Vagina (tissue), 2 donors: ENCODE results near the gene AACS. TPM values are rescaled to one million over a fixed set of nuclear protein-coding genes. Genes with fewer than 3 reads are reported as not detected.
"Not testable (repeated sequence)": the region's sequence is repeated elsewhere in the genome, so short reads cannot be mapped to it uniquely, and the experiment has no call there.

Source experiments
- DNase-seq, 2 donors: peaks; one replicate each; pipeline ENCODE4 v3.0.0-alpha.2; 2017; ENCODE audit errors: extremely low spot score in 2 of 2
- H3K27ac ChIP-seq: fragments of 200-600 bp; sonication (generic); one replicate; pipeline ENCODE4 v1.5.1; 2019
- H3K27me3 ChIP-seq: fragments of 200-600 bp; sonication (generic); one replicate; pipeline ENCODE4 v1.5.1; 2019
- H3K36me3 ChIP-seq, 2 donors: fragments of 200-600 bp; sonication (generic); one replicate each; pipeline ENCODE4 v1.5.1; 2017 to 2019
- H3K4me1 ChIP-seq: fragments of 200-600 bp; sonication (generic); one replicate; pipeline ENCODE4 v1.5.1; 2019
- H3K4me3 ChIP-seq, 2 donors: fragments of 200-600 bp; sonication (generic); 1 replicate in 1 of 2; 2 replicates in 1 of 2; pipeline ENCODE4 v1.5.1; 2016 to 2019
- H3K9me3 ChIP-seq: fragments of 200-600 bp; sonication (generic); one replicate; pipeline ENCODE4 v1.5.1; 2019
- POLR2A ChIP-seq, 2 donors: fragments of 450-650 bp; IDR thresholded peaks; one replicate each; pipeline ENCODE4 v1.6.1; 2017; ENCODE audit warnings: antibody characterized with exemption in 2 of 2, mild to moderate bottlenecking in 2 of 2, moderate library complexity in 2 of 2
- POLR2AphosphoS5 ChIP-seq, 2 donors: sonication (generic); formaldehyde crosslinking; IDR thresholded peaks; one replicate each; pipeline ENCODE4 v1.9.0; 2017; ENCODE audit warnings: antibody characterized with exemption in 2 of 2, mild to moderate bottlenecking in 2 of 2, low read depth in 1 of 2; ENCODE audit not compliant: insufficient read depth in 1 of 2
- intact Hi-C: fragments of 100-400 bp; cut with DNase I; formaldehyde crosslinking; loops from one replicate; pipeline ENCODE4 v1.15.1; 2023
- total RNA-seq: library from RNA; depleted of rRNA; stranded (reverse); fragments of >200 nt; gene quantifications from one replicate; pipeline ENCODE4 v1.2.3, GENCODE V29; 2016
- TF ChIP-seq, protein P1 (sequence below), 3 experiments: fragments of 450-650 bp in 2 of 3; fragments of 200-600 bp in 1 of 3; sonication (generic) in 1 of 3; IDR thresholded peaks; one replicate each; pipeline ENCODE4 v1.5.1; 2017 to 2019; ENCODE audit warnings: antibody characterized with exemption in 3 of 3, mild to moderate bottlenecking in 2 of 3, moderate library complexity in 2 of 3

AACS gene
- total RNA-seq, 1 donor from 2014 or later: 22.3 TPM

DNA sequence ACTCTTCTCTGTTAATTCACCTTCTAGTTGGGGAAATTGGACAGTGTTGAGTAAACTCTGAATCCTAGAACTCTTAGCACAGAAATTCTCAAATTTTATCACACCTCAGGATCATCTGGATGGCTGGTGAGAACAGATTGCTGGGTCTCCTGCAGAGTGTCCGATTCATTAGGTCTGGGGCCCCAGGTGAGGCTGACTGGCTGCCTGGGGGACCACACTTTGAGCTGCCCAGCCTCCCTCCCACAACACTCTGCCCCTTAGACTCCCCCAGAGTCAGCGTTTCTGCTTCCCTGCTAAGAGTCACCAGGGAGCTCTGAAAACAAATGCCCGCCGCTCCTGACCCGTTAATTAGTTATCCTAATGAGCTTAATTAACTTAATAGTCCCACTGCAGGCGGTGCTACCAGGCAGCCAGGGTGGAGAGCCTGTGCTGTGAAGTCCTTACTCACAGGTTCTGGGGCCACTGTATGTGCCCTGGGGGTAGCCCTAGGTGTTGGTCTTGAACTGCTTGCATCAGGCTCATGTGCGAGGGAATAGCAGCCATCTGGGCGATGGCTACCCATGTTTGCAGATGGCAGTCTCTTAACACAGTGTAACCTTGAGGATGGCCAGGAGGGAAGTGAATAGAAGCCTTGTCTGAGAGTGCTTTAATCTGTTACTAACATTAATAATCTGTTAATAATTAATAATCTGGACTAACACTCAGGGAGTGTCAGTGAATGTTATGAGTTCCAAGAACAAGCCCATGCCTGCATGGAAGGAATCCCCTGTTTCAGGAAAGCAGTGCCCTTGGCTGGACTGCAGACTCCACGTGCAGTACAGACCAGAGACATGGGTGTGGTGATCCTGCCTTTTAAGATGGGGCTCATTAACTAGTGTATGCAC lies 35.6 kb downstream of the AACS start:
- Histone ChIP-seq H3K27ac (no peak overlapping the region), H3K4me1 (peaks cover 15% of the 10 kb centered on the region), H3K27me3 (no peaks in the 10 kb centered on the region), H3K4me3 (no peak overlapping the region), H3K9me3 (no peaks in the 10 kb centered on the region), H3K36me3 (peaks cover 0 to 24% of the 10 kb centered on the region in 2 donors)
- DNase-seq: no peak
- TF ChIP-seq, protein P1, sequence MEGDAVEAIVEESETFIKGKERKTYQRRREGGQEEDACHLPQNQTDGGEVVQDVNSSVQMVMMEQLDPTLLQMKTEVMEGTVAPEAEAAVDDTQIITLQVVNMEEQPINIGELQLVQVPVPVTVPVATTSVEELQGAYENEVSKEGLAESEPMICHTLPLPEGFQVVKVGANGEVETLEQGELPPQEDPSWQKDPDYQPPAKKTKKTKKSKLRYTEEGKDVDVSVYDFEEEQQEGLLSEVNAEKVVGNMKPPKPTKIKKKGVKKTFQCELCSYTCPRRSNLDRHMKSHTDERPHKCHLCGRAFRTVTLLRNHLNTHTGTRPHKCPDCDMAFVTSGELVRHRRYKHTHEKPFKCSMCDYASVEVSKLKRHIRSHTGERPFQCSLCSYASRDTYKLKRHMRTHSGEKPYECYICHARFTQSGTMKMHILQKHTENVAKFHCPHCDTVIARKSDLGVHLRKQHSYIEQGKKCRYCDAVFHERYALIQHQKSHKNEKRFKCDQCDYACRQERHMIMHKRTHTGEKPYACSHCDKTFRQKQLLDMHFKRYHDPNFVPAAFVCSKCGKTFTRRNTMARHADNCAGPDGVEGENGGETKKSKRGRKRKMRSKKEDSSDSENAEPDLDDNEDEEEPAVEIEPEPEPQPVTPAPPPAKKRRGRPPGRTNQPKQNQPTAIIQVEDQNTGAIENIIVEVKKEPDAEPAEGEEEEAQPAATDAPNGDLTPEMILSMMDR (IDR thresholded peaks at IDR 0.05): no peak
- intact Hi-C loops: no loop called here

DNA sequence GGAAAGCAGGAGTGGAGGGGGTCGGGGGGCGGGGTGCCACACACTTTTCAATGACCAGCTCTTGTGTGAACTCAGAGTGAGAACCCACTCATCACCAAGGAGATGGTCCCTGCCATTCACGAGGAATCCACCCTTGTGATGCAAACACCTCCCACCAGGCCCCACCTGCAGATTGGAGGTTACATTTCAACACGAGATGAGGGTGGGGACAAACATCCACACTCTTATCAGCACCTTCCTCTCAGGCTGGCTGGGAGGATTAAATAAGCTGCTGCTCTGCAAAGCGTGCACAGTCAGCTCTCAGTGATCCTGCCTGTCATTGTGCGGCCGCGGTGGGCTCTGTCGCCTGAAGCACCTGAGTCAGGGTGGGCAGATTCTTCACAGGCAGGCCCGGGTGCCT lies 39.7 kb downstream of the AACS start:
- Histone ChIP-seq H3K9me3 (no peaks in the 10 kb centered on the region), H3K27ac (no peak overlapping the region), H3K27me3 (no peaks in the 10 kb centered on the region), H3K36me3 (peaks cover 3 to 44% of the 10 kb centered on the region in 2 donors), H3K4me3 (no peak overlapping the region), H3K4me1 (peaks cover 4% of the 10 kb centered on the region)
- TF ChIP-seq, protein P1 (IDR thresholded peaks at IDR 0.05): no peak
- no peak for TF ChIP-seq POLR2AphosphoS5 (IDR thresholded peaks at IDR 0.05; ENCODE audit: insufficient read depth in 1 of 2, low read depth in 1 of 2)
- no peak for TF ChIP-seq POLR2A (IDR thresholded peaks at IDR 0.05)
- DNase-seq: no peak
- intact Hi-C loops: no loop called here

DNA sequence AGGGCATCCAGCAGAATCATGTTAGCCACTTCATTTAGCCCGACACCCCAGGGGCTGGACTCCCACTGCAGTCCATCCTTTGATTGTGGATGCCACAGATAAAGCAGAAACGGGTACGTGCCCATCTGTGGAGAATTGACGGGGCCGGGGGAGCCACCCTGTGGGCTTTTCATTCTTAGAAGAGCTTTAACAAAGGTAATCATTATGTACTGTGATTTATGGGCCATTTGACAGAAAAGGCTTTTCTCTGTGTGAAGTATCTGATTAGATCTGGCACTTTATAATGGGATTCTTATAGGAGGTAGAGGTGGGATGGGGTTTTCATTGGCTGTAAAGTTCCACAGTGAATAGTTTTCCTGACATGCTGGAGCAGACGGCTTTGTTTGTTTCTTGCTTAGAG lies 40.4 kb downstream of the AACS start:
- intact Hi-C loops: no loop called here
- peaks cover 3 to 44% of the 10 kb centered on the region in 2 donors for H3K36me3 ChIP-seq
- H3K4me3 ChIP-seq: no peak overlapping the region
- peaks cover 10% of the 10 kb centered on the region for H3K4me1 ChIP-seq
- no peak for DNase-seq
- TF ChIP-seq, protein P1 (IDR thresholded peaks at IDR 0.05): no peak
- no peak for TF ChIP-seq POLR2AphosphoS5 (IDR thresholded peaks at IDR 0.05; ENCODE audit: insufficient read depth in 1 of 2, low read depth in 1 of 2)
- no peak for TF ChIP-seq POLR2A (IDR thresholded peaks at IDR 0.05)
- H3K27ac ChIP-seq: no peak overlapping the region
- no peaks in the 10 kb centered on the region for H3K27me3 ChIP-seq
- no peaks in the 10 kb centered on the region for H3K9me3 ChIP-seq

DNA sequence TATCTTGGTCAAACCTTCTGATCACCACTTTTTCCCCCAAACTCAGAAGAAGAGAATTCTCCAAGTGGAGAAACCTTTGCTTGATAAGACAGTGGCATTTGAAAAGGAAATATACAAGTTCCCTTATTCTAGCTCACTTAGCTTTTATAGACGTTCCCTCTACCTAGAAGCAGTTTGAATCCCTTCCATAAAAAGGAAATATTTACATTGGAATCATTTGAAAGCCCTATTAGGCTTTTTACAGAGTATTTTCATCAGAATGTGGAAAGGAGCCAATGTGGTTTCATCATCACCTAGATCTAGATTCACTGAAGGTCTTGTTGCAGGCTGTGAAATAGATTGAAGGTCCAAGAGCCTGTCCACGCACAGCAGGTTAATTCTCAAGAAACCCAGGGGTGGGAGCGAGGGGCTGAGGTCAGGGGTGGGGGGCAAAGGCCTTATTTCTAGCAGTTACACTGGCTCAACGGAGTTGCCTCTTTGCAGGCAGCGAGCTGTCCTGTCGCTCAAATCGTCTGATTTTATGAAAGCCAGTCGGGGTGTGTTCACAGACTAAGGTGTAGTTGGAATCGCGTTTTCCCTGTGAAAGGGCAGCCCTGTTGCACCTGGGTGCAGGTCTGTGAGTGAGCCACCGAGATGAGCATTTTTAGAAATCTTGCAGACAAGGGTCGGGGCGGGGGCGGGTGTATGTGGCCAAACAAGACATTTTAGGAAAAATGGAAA lies 45.6 kb downstream of the AACS start:
- no peak for DNase-seq
- H3K4me1 ChIP-seq: peaks cover 8% of the 10 kb centered on the region
- intact Hi-C loops: no loop called here
- H3K27ac ChIP-seq: no peak overlapping the region
- H3K36me3 ChIP-seq: peaks cover 3 to 37% of the 10 kb centered on the region in 2 donors
- TF ChIP-seq, protein P1 (IDR thresholded peaks at IDR 0.05): no peak
- TF ChIP-seq POLR2AphosphoS5 (IDR thresholded peaks at IDR 0.05; ENCODE audit: insufficient read depth in 1 of 2, low read depth in 1 of 2) (no peak), POLR2A (IDR thresholded peaks at IDR 0.05) (no peak)
- no peaks in the 10 kb centered on the region for H3K27me3 ChIP-seq
- no peaks in the 10 kb centered on the region for H3K9me3 ChIP-seq
- H3K4me3 ChIP-seq: no peak overlapping the region

DNA sequence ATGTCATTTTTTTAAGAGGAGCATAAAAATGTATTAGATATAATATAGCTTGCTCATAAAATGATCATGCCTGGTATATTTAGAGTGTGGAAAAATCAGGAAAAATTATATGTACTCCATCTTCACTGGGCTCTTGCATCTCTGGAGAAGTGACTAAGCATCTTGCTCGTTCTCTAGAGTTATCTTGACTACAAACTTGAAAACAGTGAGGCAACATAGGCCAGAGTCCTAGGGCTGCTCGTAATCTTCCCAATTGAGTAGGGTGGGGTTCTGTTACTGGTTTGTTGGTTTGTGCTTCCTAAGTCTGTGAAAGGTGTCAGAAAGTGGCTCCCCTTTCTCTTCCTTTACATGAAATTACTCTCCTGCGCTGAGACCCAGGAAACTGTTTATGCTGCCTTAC lies 46.2 kb downstream of the AACS start:
- DNase-seq: no peak
- TF ChIP-seq, protein P1 (IDR thresholded peaks at IDR 0.05): no peak
- TF ChIP-seq POLR2A (IDR thresholded peaks at IDR 0.05): no peak
- no peak for TF ChIP-seq POLR2AphosphoS5 (IDR thresholded peaks at IDR 0.05; ENCODE audit: insufficient read depth in 1 of 2, low read depth in 1 of 2)
- H3K27me3 ChIP-seq: no peaks in the 10 kb centered on the region
- peaks cover 8% of the 10 kb centered on the region for H3K4me1 ChIP-seq
- no peak overlapping the region for H3K4me3 ChIP-seq
- no peak overlapping the region for H3K27ac ChIP-seq
- H3K36me3 ChIP-seq: peaks cover 3 to 42% of the 10 kb centered on the region in 2 donors
- intact Hi-C loops: no loop called here
- H3K9me3 ChIP-seq: no peaks in the 10 kb centered on the region

DNA sequence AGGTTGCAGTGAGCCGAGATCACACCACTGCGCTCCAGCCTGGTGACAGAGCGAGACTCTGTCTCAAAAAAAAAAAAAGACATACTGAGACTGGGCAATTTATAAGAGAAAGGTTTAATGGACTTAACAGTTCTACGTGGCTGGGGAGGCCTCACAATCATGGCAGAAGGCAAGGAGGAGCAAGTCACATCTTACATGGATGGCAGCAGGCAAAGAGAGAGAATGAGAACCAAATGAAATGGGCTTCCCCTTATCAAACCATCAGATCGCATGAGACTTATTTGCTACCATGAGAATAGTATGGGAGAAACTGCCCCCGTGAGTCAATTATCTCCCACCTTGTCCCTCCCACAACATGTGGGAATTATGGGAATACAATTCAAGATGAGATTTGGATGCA lies 47.4 kb downstream of the AACS start:
- DNase-seq, H3K9me3 ChIP-seq, H3K27me3 ChIP-seq, H3K4me1 ChIP-seq, intact Hi-C loops, H3K4me3 ChIP-seq, H3K27ac ChIP-seq: not testable (repeated sequence)
- H3K36me3 ChIP-seq: peaks cover 0 to 33% of the 10 kb centered on the region in 2 donors
